Measurements from ENCODE around the gene SHANK2. TPM values are rescaled to one million over a fixed set of nuclear protein-coding genes. Genes with fewer than 3 reads are reported as not detected.

SHANK2 gene
- polyA plus RNA-seq, 3 donors, result 25.9 to 28.8 (median 28.4) TPM

GRCh38 chr11:71223081-71223405, 29.3 kb downstream of the SHANK2 start:
- no peak for DNase-seq (ENCODE audit: low read depth in 3 of 3, low spot score in 2 of 3)

GRCh38 chr11:71222318-71223080, 29.9 kb downstream of the SHANK2 start:
- no peak for DNase-seq (ENCODE audit: low read depth in 3 of 3, low spot score in 2 of 3)

- no peak for DNase-seq (ENCODE audit: low read depth in 3 of 3, low spot score in 2 of 3)
Observed at GRCh38 chr11:71221821-71222220, 30.6 kb downstream of the SHANK2 start.

- no peak for DNase-seq (ENCODE audit: low read depth in 3 of 3, low spot score in 2 of 3)
Observed at GRCh38 chr11:71221201-71221600, 31.2 kb downstream of the SHANK2 start.

- no peak for DNase-seq (ENCODE audit: low read depth in 3 of 3, low spot score in 2 of 3)
Observed at GRCh38 chr11:71218789-71219499, 33.4 kb downstream of the SHANK2 start.

GRCh38 chr11:71215425-71215965, 36.9 kb downstream of the SHANK2 start:
- no peak for DNase-seq (ENCODE audit: low read depth in 3 of 3, low spot score in 2 of 3)

GRCh38 chr11:71214553-71215424, 37.6 kb downstream of the SHANK2 start:
- no peak for DNase-seq (ENCODE audit: low read depth in 3 of 3, low spot score in 2 of 3)

GRCh38 chr11:71213696-71214552, 38.5 kb downstream of the SHANK2 start:
- no peak for DNase-seq (ENCODE audit: low read depth in 3 of 3, low spot score in 2 of 3)

- DNase-seq (ENCODE audit: low read depth in 3 of 3, low spot score in 2 of 3), result no peak
Observed at GRCh38 chr11:71212871-71213559, 39.4 kb downstream of the SHANK2 start.

- DNase-seq (ENCODE audit: low read depth in 3 of 3, low spot score in 2 of 3), result no peak
Observed at GRCh38 chr11:71211631-71212030, 40.7 kb downstream of the SHANK2 start.

GRCh38 chr11:71210861-71211260, 41.5 kb downstream of the SHANK2 start:
- no peak for DNase-seq (ENCODE audit: low read depth in 3 of 3, low spot score in 2 of 3)

GRCh38 chr11:71209656-71210055, 42.7 kb downstream of the SHANK2 start:
- no peak for DNase-seq (ENCODE audit: low read depth in 3 of 3, low spot score in 2 of 3)

- no peak for DNase-seq (ENCODE audit: low read depth in 3 of 3, low spot score in 2 of 3)
Observed at GRCh38 chr11:71209181-71209580, 43.2 kb downstream of the SHANK2 start.

- DNase-seq (ENCODE audit: low read depth in 3 of 3, low spot score in 2 of 3), result no peak
Observed at GRCh38 chr11:71208011-71208774, 44.2 kb downstream of the SHANK2 start.

GRCh38 chr11:71207563-71207962, 44.8 kb downstream of the SHANK2 start:
- no peak for DNase-seq (ENCODE audit: low read depth in 3 of 3, low spot score in 2 of 3)

GRCh38 chr11:71206186-71206585, 46.2 kb downstream of the SHANK2 start:
- DNase-seq (ENCODE audit: low read depth in 3 of 3, low spot score in 2 of 3), result peak in 1 of 3 donors; percentile 18

GRCh38 chr11:71204748-71205664, 47.4 kb downstream of the SHANK2 start:
- no peak for DNase-seq (ENCODE audit: low read depth in 3 of 3, low spot score in 2 of 3)

GRCh38 chr11:71204294-71204693, 48.1 kb downstream of the SHANK2 start:
- no peak for DNase-seq (ENCODE audit: low read depth in 3 of 3, low spot score in 2 of 3)

All from right renal cortex interstitium (tissue), 3 donors.